Adrenal gland (tissue), 5 donors: ENCODE results near the gene PPIA.

Experiments
- POLR2A ChIP-seq, 2 donors: fragments of 450-650 bp; IDR thresholded peaks; one replicate each; pipeline ENCODE4 v1.6.1; 2017; ENCODE audit warnings: antibody characterized with exemption in 2 of 2, mild to moderate bottlenecking in 2 of 2, moderate library complexity in 1 of 2
- TF ChIP-seq, protein P1 (sequence below), 6 experiments: fragments of 450-650 bp in 4 of 6; fragments of 200-600 bp in 2 of 6; sonication (generic) in 1 of 6; IDR thresholded peaks; 1 replicate in 5 of 6; 2 replicates in 1 of 6; pipeline versions ENCODE4 v1.5.1 to v1.8.0; 2016 to 2021; ENCODE audit warnings: antibody characterized with exemption in 6 of 6, mild to moderate bottlenecking in 2 of 6, moderate library complexity in 1 of 6
- donor health status: DM: no; HTN: no; CAD: no.

DNA sequence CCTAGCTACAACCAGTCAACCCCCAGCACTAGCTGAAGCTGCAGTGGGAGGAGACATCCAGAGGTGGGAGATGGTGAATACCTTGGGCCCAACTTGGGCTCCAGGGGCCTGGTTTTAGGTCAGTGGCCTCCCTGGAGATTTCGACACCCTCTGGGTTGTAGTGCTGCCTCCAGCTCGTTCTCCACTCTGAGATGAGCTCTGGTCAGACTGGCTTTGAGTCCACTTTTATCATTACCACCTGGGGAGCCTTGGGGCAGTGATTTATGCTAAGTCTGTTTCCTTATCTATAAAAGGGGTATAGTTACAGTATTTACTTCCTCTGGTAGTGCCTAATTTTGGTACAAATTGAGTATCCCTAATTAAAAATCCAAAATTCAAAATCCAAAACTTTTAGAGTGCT, 22.8 kb downstream of the PPIA start:
- TF ChIP-seq, protein P1, sequence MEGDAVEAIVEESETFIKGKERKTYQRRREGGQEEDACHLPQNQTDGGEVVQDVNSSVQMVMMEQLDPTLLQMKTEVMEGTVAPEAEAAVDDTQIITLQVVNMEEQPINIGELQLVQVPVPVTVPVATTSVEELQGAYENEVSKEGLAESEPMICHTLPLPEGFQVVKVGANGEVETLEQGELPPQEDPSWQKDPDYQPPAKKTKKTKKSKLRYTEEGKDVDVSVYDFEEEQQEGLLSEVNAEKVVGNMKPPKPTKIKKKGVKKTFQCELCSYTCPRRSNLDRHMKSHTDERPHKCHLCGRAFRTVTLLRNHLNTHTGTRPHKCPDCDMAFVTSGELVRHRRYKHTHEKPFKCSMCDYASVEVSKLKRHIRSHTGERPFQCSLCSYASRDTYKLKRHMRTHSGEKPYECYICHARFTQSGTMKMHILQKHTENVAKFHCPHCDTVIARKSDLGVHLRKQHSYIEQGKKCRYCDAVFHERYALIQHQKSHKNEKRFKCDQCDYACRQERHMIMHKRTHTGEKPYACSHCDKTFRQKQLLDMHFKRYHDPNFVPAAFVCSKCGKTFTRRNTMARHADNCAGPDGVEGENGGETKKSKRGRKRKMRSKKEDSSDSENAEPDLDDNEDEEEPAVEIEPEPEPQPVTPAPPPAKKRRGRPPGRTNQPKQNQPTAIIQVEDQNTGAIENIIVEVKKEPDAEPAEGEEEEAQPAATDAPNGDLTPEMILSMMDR (IDR thresholded peaks at IDR 0.05), result no peak
- TF ChIP-seq POLR2A (IDR thresholded peaks at IDR 0.05), result no peak
